WERI-Rb-1 (cell line): ENCODE results near the gene SASH1.

Experiments
- DNase-seq: peaks from one replicate; pipeline ENCODE4 v3.0.0-alpha.2; 2020
- H3K27ac ChIP-seq: fragments of 250-450 bp; sonication (Bioruptor Pico); 2 replicates; pipeline ENCODE4 v1.5.1; 2020; ENCODE audit warnings: mild to moderate bottlenecking, moderate library complexity
- H3K27me3 ChIP-seq: fragments of 250-450 bp; sonication (Bioruptor Pico); 2 replicates; pipeline ENCODE4 v1.5.1; 2021; ENCODE audit warnings: mild to moderate bottlenecking, low read depth, moderate library complexity; ENCODE audit not compliant: insufficient read depth, severe bottlenecking
- H3K36me3 ChIP-seq: fragments of 250-450 bp; sonication (Bioruptor Pico); 2 replicates; pipeline ENCODE4 v1.5.1; 2020; ENCODE audit warnings: mild to moderate bottlenecking, moderate library complexity
- H3K4me3 ChIP-seq: 2 replicates; pipeline ENCODE4 v1.5.1; 2011; ENCODE audit warnings: low read depth, mild to moderate bottlenecking, control low read depth, low read length
- H3K9me3 ChIP-seq: fragments of 250-450 bp; sonication (Bioruptor Pico); 2 replicates; pipeline ENCODE4 v1.5.1; 2021; ENCODE audit warnings: mild to moderate bottlenecking, moderate library complexity; ENCODE audit not compliant: severe bottlenecking
- CTCF ChIP-seq: IDR thresholded peaks from 2 replicates; pipeline ENCODE4 v1.5.1; 2011; ENCODE audit warnings: low read depth, mild to moderate bottlenecking, control low read depth, inconsistent platforms, low read length

SASH1 gene

GRCh38 chr6:148516217-148516616 is 173.6 kb downstream of the SASH1 start:
- no peaks in the 10 kb centered on the region for H3K27me3 ChIP-seq
- DNase-seq: no peak
- TF ChIP-seq CTCF: no peak

GRCh38 chr6:148516617-148517016 is 174.0 kb downstream of the SASH1 start:
- H3K36me3 ChIP-seq: peaks cover 19% of the 10 kb centered on the region
- no peaks in the 10 kb centered on the region for H3K9me3 ChIP-seq
- H3K27me3 ChIP-seq: no peaks in the 10 kb centered on the region
- no peak for DNase-seq
- no peak overlapping the region for H3K27ac ChIP-seq
- no peak overlapping the region for H3K4me3 ChIP-seq
- no peak for TF ChIP-seq CTCF

More at GRCh38 chr6:148516217-148516616, 173.6 kb downstream of the SASH1 start:
- peaks cover 19% of the 10 kb centered on the region for H3K36me3 ChIP-seq
- H3K27ac ChIP-seq: no peak overlapping the region
- H3K9me3 ChIP-seq: no peaks in the 10 kb centered on the region
- no peak overlapping the region for H3K4me3 ChIP-seq

- Histone ChIP-seq H3K27me3 (no peaks in the 10 kb centered on the region), H3K36me3 (peaks cover 19% of the 10 kb centered on the region), H3K9me3 (no peaks in the 10 kb centered on the region), H3K27ac (no peak overlapping the region), H3K4me3 (no peak overlapping the region)
- TF ChIP-seq CTCF: no peak
- DNase-seq: no peak
These were observed 174.8 kb downstream of the SASH1 start for GRCh38 chr6:148517470-148517869.

GRCh38 chr6:148518511-148519156 is 176.0 kb downstream of the SASH1 start:
- Histone ChIP-seq H3K4me3 (no peak overlapping the region), H3K27me3 (no peaks in the 10 kb centered on the region), H3K9me3 (no peaks in the 10 kb centered on the region), H3K27ac (no peak overlapping the region), H3K36me3 (peaks cover 20% of the 10 kb centered on the region)
- TF ChIP-seq CTCF: no peak
- no peak for DNase-seq

GRCh38 chr6:148520109-148520841 is 177.6 kb downstream of the SASH1 start:
- no peak overlapping the region for H3K4me3 ChIP-seq
- no peak for TF ChIP-seq CTCF
- no peak for DNase-seq
- peaks cover 29% of the 10 kb centered on the region for H3K36me3 ChIP-seq
- no peaks in the 10 kb centered on the region for H3K9me3 ChIP-seq
- H3K27me3 ChIP-seq: no peaks in the 10 kb centered on the region
- H3K27ac ChIP-seq: no peak overlapping the region

- Histone ChIP-seq H3K4me3 (no peak overlapping the region), H3K36me3 (peaks cover 32% of the 10 kb centered on the region), H3K27ac (no peak overlapping the region), H3K9me3 (no peaks in the 10 kb centered on the region), H3K27me3 (no peaks in the 10 kb centered on the region)
- no peak for TF ChIP-seq CTCF
- no peak for DNase-seq
These were observed 178.5 kb downstream of the SASH1 start for GRCh38 chr6:148521158-148521557.
